ENCODE measurements around the gene KRT83.
"Not testable (repeated sequence)": the region's sequence is repeated elsewhere in the genome, so short reads cannot be mapped to it uniquely, and the experiment has no call there.

Gene KRT83

DNA sequence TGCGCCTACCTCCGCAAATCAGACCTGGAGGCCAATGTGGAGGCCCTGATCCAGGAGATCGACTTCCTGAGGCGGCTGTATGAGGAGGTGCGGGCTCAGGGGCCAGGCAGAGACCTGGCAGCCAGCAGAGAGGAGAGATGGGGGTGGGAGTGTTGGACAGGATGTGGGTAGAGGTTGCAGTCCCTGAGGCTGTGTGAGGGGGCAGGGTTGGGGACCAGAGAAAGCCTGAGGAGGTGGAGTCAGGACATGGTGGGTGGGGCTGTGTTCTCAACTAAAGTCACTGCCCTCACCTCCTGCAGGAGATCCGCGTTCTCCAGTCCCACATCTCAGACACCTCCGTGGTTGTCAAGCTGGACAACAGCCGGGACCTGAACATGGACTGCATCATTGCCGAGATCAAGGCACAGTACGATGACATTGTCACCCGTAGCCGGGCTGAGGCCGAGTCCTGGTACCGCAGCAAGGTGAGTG is 16.2 kb downstream of the KRT83 start:
- H3K4me3 ChIP-seq (ENCODE audit: low read depth in 1 of 2, low read length in 2 of 2); H3K36me3 ChIP-seq (ENCODE audit: insufficient read depth, low read length); H3K4me1 ChIP-seq (ENCODE audit: insufficient read depth, low read length); H3K27ac ChIP-seq (ENCODE audit: low read depth, low read length); H3K9ac ChIP-seq (ENCODE audit: low read length); H3K9me3 ChIP-seq (ENCODE audit: low read length): not testable (repeated sequence)
- peaks cover 0 to 23% of the 10 kb centered on the region in 2 donors for H3K27me3 ChIP-seq (ENCODE audit: control insufficient read depth in 1 of 2, insufficient read depth in 2 of 2, low read length in 2 of 2)

GRCh38 chr12:52302242-52302914 is 18.8 kb downstream of the KRT83 start:
- H3K9ac ChIP-seq (ENCODE audit: low read length); H3K4me3 ChIP-seq (ENCODE audit: low read depth in 1 of 2, low read length in 2 of 2); H3K4me1 ChIP-seq (ENCODE audit: insufficient read depth, low read length); H3K36me3 ChIP-seq (ENCODE audit: insufficient read depth, low read length); H3K27me3 ChIP-seq (ENCODE audit: control insufficient read depth in 1 of 2, insufficient read depth in 2 of 2, low read length in 2 of 2); H3K27ac ChIP-seq (ENCODE audit: low read depth, low read length); H3K9me3 ChIP-seq (ENCODE audit: low read length): not testable (repeated sequence)

DNA sequence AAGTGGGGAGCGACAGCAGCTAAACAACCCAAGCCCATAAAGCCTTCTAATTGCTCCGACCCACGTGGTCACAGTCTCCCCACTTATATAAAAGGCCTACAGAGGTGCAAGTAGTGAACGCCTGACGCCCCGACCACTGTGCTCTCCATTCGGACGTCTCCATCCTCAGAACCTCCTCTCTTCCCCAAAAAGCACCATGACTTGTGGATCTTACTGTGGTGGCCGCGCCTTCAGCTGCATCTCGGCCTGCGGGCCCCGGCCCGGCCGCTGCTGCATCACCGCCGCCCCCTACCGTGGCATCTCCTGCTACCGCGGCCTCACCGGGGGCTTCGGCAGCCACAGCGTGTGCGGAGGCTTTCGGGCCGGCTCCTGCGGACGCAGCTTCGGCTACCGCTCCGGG is 19.5 kb downstream of the KRT83 start:
- H3K36me3 ChIP-seq (ENCODE audit: insufficient read depth, low read length); H3K27ac ChIP-seq (ENCODE audit: low read depth, low read length); H3K4me1 ChIP-seq (ENCODE audit: insufficient read depth, low read length); H3K4me3 ChIP-seq (ENCODE audit: low read depth in 1 of 2, low read length in 2 of 2); H3K9me3 ChIP-seq (ENCODE audit: low read length); H3K9ac ChIP-seq (ENCODE audit: low read length); H3K27me3 ChIP-seq (ENCODE audit: control insufficient read depth in 1 of 2, insufficient read depth in 2 of 2, low read length in 2 of 2): not testable (repeated sequence)

- no peaks in the 10 kb centered on the region for H3K27me3 ChIP-seq (ENCODE audit: control insufficient read depth in 1 of 2, insufficient read depth in 2 of 2, low read length in 2 of 2)
- H3K36me3 ChIP-seq (ENCODE audit: insufficient read depth, low read length), result no peaks in the 10 kb centered on the region
- H3K4me3 ChIP-seq (ENCODE audit: low read depth in 1 of 2, low read length in 2 of 2), result no peak overlapping the region
- H3K4me1 ChIP-seq (ENCODE audit: insufficient read depth, low read length), result no peaks in the 10 kb centered on the region
- no peak overlapping the region for H3K27ac ChIP-seq (ENCODE audit: low read depth, low read length)
- no peak overlapping the region for H3K9ac ChIP-seq (ENCODE audit: low read length)
- H3K9me3 ChIP-seq (ENCODE audit: low read length), result no peaks in the 10 kb centered on the region
Measured at GRCh38 chr12:52300796-52301691, 20.2 kb downstream of the KRT83 start.

DNA sequence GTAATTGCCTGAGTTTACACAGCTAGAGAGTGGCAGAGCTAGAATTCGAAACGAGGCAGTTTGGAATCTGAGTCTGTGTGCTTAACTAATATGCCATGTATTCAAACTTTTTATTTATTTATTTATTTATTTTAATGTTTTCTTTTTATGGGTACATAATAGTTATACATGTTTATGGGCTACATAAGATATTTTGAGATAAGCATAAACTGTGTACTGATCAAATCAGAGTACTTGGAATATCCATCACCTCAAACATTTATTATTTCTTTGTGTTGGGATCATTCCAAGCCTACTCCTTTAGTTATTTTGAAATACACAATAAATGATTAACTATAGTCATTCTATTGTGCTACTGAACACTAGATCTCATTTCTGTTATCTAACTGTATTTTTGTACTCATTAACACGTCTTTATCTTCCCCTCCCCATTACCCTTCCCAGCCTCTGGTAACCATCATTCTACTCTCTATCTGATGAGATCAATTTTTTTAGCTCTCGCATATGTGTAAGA is 22.5 kb downstream of the KRT83 start:
- Histone ChIP-seq H3K4me1 (ENCODE audit: insufficient read depth, low read length) (no peaks in the 10 kb centered on the region), H3K9ac (ENCODE audit: low read length) (no peak overlapping the region), H3K36me3 (ENCODE audit: insufficient read depth, low read length) (no peaks in the 10 kb centered on the region), H3K27me3 (ENCODE audit: control insufficient read depth in 1 of 2, insufficient read depth in 2 of 2, low read length in 2 of 2) (no peaks in the 10 kb centered on the region), H3K27ac (ENCODE audit: low read depth, low read length) (no peak overlapping the region), H3K4me3 (ENCODE audit: low read depth in 1 of 2, low read length in 2 of 2) (no peak overlapping the region), H3K9me3 (ENCODE audit: low read length) (no peaks in the 10 kb centered on the region)

GRCh38 chr12:52296572-52297215 is 24.5 kb downstream of the KRT83 start:
- Histone ChIP-seq H3K27me3 (ENCODE audit: control insufficient read depth in 1 of 2, insufficient read depth in 2 of 2, low read length in 2 of 2) (no peaks in the 10 kb centered on the region), H3K9ac (ENCODE audit: low read length) (no peak overlapping the region), H3K27ac (ENCODE audit: low read depth, low read length) (no peak overlapping the region), H3K9me3 (ENCODE audit: low read length) (no peaks in the 10 kb centered on the region), H3K4me3 (ENCODE audit: low read depth in 1 of 2, low read length in 2 of 2) (no peak overlapping the region), H3K36me3 (ENCODE audit: insufficient read depth, low read length) (no peaks in the 10 kb centered on the region), H3K4me1 (ENCODE audit: insufficient read depth, low read length) (no peaks in the 10 kb centered on the region)

GRCh38 chr12:52295663-52296062 is 25.5 kb downstream of the KRT83 start:
- no peaks in the 10 kb centered on the region for H3K36me3 ChIP-seq (ENCODE audit: insufficient read depth, low read length)
- H3K27ac ChIP-seq (ENCODE audit: low read depth, low read length), result no peak overlapping the region
- H3K9ac ChIP-seq (ENCODE audit: low read length), result no peak overlapping the region
- H3K4me3 ChIP-seq (ENCODE audit: low read depth in 1 of 2, low read length in 2 of 2), result no peak overlapping the region
- H3K27me3 ChIP-seq (ENCODE audit: control insufficient read depth in 1 of 2, insufficient read depth in 2 of 2, low read length in 2 of 2), result no peaks in the 10 kb centered on the region
- no peaks in the 10 kb centered on the region for H3K9me3 ChIP-seq (ENCODE audit: low read length)
- no peaks in the 10 kb centered on the region for H3K4me1 ChIP-seq (ENCODE audit: insufficient read depth, low read length)

- Histone ChIP-seq H3K27me3 (ENCODE audit: control insufficient read depth in 1 of 2, insufficient read depth in 2 of 2, low read length in 2 of 2) (no peaks in the 10 kb centered on the region), H3K4me3 (ENCODE audit: low read depth in 1 of 2, low read length in 2 of 2) (no peak overlapping the region), H3K9me3 (ENCODE audit: low read length) (no peaks in the 10 kb centered on the region), H3K27ac (ENCODE audit: low read depth, low read length) (no peak overlapping the region), H3K4me1 (ENCODE audit: insufficient read depth, low read length) (no peaks in the 10 kb centered on the region), H3K36me3 (ENCODE audit: insufficient read depth, low read length) (no peaks in the 10 kb centered on the region), H3K9ac (ENCODE audit: low read length) (no peak overlapping the region)
Measured at GRCh38 chr12:52294803-52295202, 26.4 kb downstream of the KRT83 start.

DNA sequence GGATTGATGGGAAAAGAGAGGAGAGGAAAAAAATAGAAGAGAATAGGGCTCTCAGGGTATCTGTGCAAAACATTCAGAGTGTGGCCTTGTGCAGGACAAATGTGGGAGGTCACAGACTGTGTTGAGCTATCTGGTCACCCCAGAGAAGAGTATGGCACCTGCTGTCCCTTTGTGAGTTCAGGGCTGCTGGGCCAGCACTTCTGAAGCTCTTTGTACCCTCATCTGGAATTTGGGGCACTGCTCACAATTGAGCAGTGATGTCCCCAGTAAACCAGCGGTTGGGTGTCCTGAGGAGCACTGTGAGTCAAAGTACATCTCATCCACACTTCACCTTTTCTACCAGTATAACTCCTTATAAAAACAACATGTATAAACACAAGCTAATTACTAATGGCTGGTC is 27.3 kb downstream of the KRT83 start:
- Histone ChIP-seq H3K4me1 (ENCODE audit: insufficient read depth, low read length) (no peaks in the 10 kb centered on the region), H3K9me3 (ENCODE audit: low read length) (no peaks in the 10 kb centered on the region), H3K36me3 (ENCODE audit: insufficient read depth, low read length) (no peaks in the 10 kb centered on the region), H3K4me3 (ENCODE audit: low read depth in 1 of 2, low read length in 2 of 2) (no peak overlapping the region), H3K27me3 (ENCODE audit: control insufficient read depth in 1 of 2, insufficient read depth in 2 of 2, low read length in 2 of 2) (no peaks in the 10 kb centered on the region), H3K27ac (ENCODE audit: low read depth, low read length) (no peak overlapping the region), H3K9ac (ENCODE audit: low read length) (no peak overlapping the region)

- H3K36me3 ChIP-seq (ENCODE audit: insufficient read depth, low read length), result no peaks in the 10 kb centered on the region
- no peak within 1 kb of the TSS for H3K27ac ChIP-seq (ENCODE audit: low read depth, low read length)
- no peaks in the 10 kb centered on the region for H3K4me1 ChIP-seq (ENCODE audit: insufficient read depth, low read length)
- no peak within 1 kb of the TSS for H3K4me3 ChIP-seq (ENCODE audit: low read depth in 1 of 2, low read length in 2 of 2)
- H3K9ac ChIP-seq (ENCODE audit: low read length), result no peak within 1 kb of the TSS
- H3K9me3 ChIP-seq (ENCODE audit: low read length), result no peaks in the 10 kb centered on the region
- no peaks in the 10 kb centered on the region for H3K27me3 ChIP-seq (ENCODE audit: control insufficient read depth in 1 of 2, insufficient read depth in 2 of 2, low read length in 2 of 2)
Measured at GRCh38 chr12:52291267-52291935, 29.8 kb downstream of the KRT83 start, which contains the start of gene KRT81. TSS of gene KRT81 (minus strand) at chr12:52291534. CDS start at chr12:52291465, 69 bp downstream.

Measured in muscle layer of colon (tissue), 2 donors.